ENCODE data around the gene TPST1. TPM values are rescaled to one million over a fixed set of nuclear protein-coding genes. Genes with fewer than 3 reads are reported as not detected.
"Not testable (repeated sequence)": the region's sequence is repeated elsewhere in the genome, so short reads cannot be mapped to it uniquely, and the experiment has no call there.

TPST1 gene
- total RNA-seq, 1 experiment from 2014 or later: 15.9 TPM

DNA sequence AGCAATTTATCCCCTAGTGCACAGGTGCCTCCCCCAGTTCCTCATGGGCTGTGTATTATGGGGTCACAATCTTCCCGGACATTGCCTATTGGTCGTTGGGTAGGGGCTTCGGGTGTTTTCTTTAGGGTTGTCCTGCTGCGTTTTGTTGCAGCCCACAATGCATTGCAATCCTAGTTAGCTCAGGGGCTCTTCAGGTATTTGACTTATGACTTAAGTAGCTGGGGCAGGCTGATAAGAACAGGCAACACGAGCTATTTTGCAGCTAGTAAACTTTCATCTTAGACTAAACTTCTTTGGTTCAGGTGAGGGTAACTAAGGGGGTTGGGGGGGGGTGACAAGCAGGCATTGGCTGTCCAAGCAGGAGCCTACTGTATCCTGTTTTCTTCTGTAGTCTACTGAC lies 158.5 kb downstream of the TPST1 start:
- H3K4ac ChIP-seq (ENCODE audit: low read depth, low read length): no peak overlapping the region
- no peak overlapping the region for H3T11ph ChIP-seq (ENCODE audit: low read length)
- H4K5ac ChIP-seq (ENCODE audit: insufficient read length, low read depth, low read length): no peak overlapping the region
- H2BK20ac ChIP-seq (ENCODE audit: low read depth, low read length, poor library complexity, severe bottlenecking): no peak overlapping the region
- H3K56ac ChIP-seq (ENCODE audit: insufficient read length, low read depth, low read length): no peak overlapping the region
- H2BK15ac ChIP-seq (ENCODE audit: low read depth, low read length): no peak overlapping the region
- H3K27me3 ChIP-seq (ENCODE audit: insufficient read depth, low read length): no peaks in the 10 kb centered on the region
- no peak overlapping the region for H3K9ac ChIP-seq (ENCODE audit: extremely low read depth, insufficient read length, low read length)
- Mint-ChIP-seq H3K36me3 (ENCODE audit: insufficient read depth in 1 of 3, low read depth in 3 of 3) (peaks cover 0 to under 1% (median 0%) of the 10 kb centered on the region in 3 experiments; a peak in 2 of 7 replicates), H3K4me1 (peaks cover 2 to 4% of the 10 kb centered on the region in 2 experiments; a peak in 1 of 4 replicates), H3K27ac (no peak overlapping the region), H3K4me3 (no peak overlapping the region), H3K9me3 (peaks cover 0 to 1% of the 10 kb centered on the region in 2 experiments; a peak in 3 of 5 replicates), H3K27me3 (ENCODE audit: low read depth) (no peaks in the 10 kb centered on the region)
- no peak overlapping the region for H4K91ac ChIP-seq (ENCODE audit: insufficient read length, low read depth, low read length)
- H2BK12ac ChIP-seq (ENCODE audit: insufficient read length, low read depth, low read length): no peak overlapping the region
- WGBS (ENCODE audit: extremely low coverage, insufficient read length, low lambda C conversion rate): no CpG with 5 or more reads among the region's 5 CpGs
- H2BK5ac ChIP-seq (ENCODE audit: insufficient read length, low read length): no peak overlapping the region
- no peaks in the 10 kb centered on the region for H3K9me3 ChIP-seq (ENCODE audit: control insufficient read depth, low read depth, low read length)
- no peak overlapping the region for H3K14ac ChIP-seq (ENCODE audit: insufficient read depth, low read length)
- H3K27ac ChIP-seq (ENCODE audit: insufficient read length, low read depth, low read length): no peak overlapping the region
- no peaks in the 10 kb centered on the region for H3K79me1 ChIP-seq (ENCODE audit: insufficient read depth, low read depth, low read length, poor library complexity, severe bottlenecking)
- no peaks in the 10 kb centered on the region for H3K23me2 ChIP-seq (ENCODE audit: insufficient read length, low read depth, low read length, poor library complexity, severe bottlenecking)
- H3K23ac ChIP-seq (ENCODE audit: insufficient read length, low read depth, low read length): no peak overlapping the region
- peaks cover 2% of the 10 kb centered on the region for H4K20me1 ChIP-seq (ENCODE audit: control insufficient read depth, insufficient read depth, insufficient read length)
- TF ChIP-seq, protein P1, sequence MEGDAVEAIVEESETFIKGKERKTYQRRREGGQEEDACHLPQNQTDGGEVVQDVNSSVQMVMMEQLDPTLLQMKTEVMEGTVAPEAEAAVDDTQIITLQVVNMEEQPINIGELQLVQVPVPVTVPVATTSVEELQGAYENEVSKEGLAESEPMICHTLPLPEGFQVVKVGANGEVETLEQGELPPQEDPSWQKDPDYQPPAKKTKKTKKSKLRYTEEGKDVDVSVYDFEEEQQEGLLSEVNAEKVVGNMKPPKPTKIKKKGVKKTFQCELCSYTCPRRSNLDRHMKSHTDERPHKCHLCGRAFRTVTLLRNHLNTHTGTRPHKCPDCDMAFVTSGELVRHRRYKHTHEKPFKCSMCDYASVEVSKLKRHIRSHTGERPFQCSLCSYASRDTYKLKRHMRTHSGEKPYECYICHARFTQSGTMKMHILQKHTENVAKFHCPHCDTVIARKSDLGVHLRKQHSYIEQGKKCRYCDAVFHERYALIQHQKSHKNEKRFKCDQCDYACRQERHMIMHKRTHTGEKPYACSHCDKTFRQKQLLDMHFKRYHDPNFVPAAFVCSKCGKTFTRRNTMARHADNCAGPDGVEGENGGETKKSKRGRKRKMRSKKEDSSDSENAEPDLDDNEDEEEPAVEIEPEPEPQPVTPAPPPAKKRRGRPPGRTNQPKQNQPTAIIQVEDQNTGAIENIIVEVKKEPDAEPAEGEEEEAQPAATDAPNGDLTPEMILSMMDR (conservative IDR thresholded peaks at IDR 0.05): no peak
- H2AFZ ChIP-seq (ENCODE audit: low read length): no peak overlapping the region
- H3K4me1 ChIP-seq (ENCODE audit: insufficient read depth, low read length): no peaks in the 10 kb centered on the region
- no peak overlapping the region for H3K4me2 ChIP-seq (ENCODE audit: insufficient read depth, insufficient read length, low read length)
- H2BK120ac ChIP-seq (ENCODE audit: low read depth, low read length, poor library complexity, severe bottlenecking): no peak overlapping the region
- H4K8ac ChIP-seq (replicated peaks; ENCODE audit: insufficient read length, low read depth, low read length): no peak overlapping the region
- H3K79me2 ChIP-seq (ENCODE audit: insufficient read depth, low read length): no peaks in the 10 kb centered on the region
- H3K18ac ChIP-seq (ENCODE audit: insufficient read length, low read depth, low read length): no peak overlapping the region
- H2AK5ac ChIP-seq (ENCODE audit: insufficient read length, low read length): no peak overlapping the region
- DNase-seq: no peak

DNA sequence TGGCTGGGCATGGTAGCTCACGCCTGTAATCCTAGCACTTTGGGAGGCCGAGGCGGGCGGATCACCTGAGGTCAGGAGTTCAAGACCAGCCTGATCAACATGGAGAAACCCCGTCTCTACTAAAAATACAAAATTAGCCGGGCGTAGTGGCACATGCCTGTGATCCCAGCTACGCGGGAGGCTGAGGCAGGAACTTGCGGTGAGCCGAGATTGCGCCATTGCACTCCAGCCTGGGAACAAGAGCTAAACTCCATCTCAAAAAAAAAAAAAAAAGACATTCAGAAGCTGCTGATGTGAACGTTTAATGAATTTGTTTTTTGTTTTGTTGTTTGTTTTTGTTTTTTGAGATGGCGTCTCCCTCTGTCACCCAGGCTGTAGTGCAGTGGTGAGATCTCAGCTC lies 159.9 kb downstream of the TPST1 start:
- not testable (repeated sequence) for H3K79me1 ChIP-seq (ENCODE audit: insufficient read depth, low read depth, low read length, poor library complexity, severe bottlenecking); H4K5ac ChIP-seq (ENCODE audit: insufficient read length, low read depth, low read length); H2BK20ac ChIP-seq (ENCODE audit: low read depth, low read length, poor library complexity, severe bottlenecking)

More for the DNA sequence above, 159.9 kb downstream of the TPST1 start:
- DNase-seq; H3K4me1 ChIP-seq (ENCODE audit: insufficient read depth, low read length); H4K91ac ChIP-seq (ENCODE audit: insufficient read length, low read depth, low read length); H3K27ac Mint-ChIP-seq; H2BK5ac ChIP-seq (ENCODE audit: insufficient read length, low read length); H3K23ac ChIP-seq (ENCODE audit: insufficient read length, low read depth, low read length); H3K27me3 ChIP-seq (ENCODE audit: insufficient read depth, low read length); H3K27ac ChIP-seq (ENCODE audit: insufficient read length, low read depth, low read length); H2BK15ac ChIP-seq (ENCODE audit: low read depth, low read length); H4K20me1 ChIP-seq (ENCODE audit: control insufficient read depth, insufficient read depth, insufficient read length); H3K4ac ChIP-seq (ENCODE audit: low read depth, low read length); H2AFZ ChIP-seq (ENCODE audit: low read length); H2BK120ac ChIP-seq (ENCODE audit: low read depth, low read length, poor library complexity, severe bottlenecking); H3K27me3 Mint-ChIP-seq (ENCODE audit: low read depth); H3T11ph ChIP-seq (ENCODE audit: low read length); H2BK12ac ChIP-seq (ENCODE audit: insufficient read length, low read depth, low read length); H3K4me2 ChIP-seq (ENCODE audit: insufficient read depth, insufficient read length, low read length); H3K9me3 Mint-ChIP-seq; H2AK5ac ChIP-seq (ENCODE audit: insufficient read length, low read length); H3K79me2 ChIP-seq (ENCODE audit: insufficient read depth, low read length); H3K9me3 ChIP-seq (ENCODE audit: control insufficient read depth, low read depth, low read length); H3K56ac ChIP-seq (ENCODE audit: insufficient read length, low read depth, low read length); H3K4me3 Mint-ChIP-seq; H3K36me3 Mint-ChIP-seq (ENCODE audit: insufficient read depth in 1 of 3, low read depth in 3 of 3); H3K18ac ChIP-seq (ENCODE audit: insufficient read length, low read depth, low read length); H3K4me1 Mint-ChIP-seq; H3K14ac ChIP-seq (ENCODE audit: insufficient read depth, low read length); H4K8ac ChIP-seq (replicated peaks; ENCODE audit: insufficient read length, low read depth, low read length); H3K23me2 ChIP-seq (ENCODE audit: insufficient read length, low read depth, low read length, poor library complexity, severe bottlenecking); H3K9ac ChIP-seq (ENCODE audit: extremely low read depth, insufficient read length, low read length): not testable (repeated sequence)
- 100% methylated on average over 1 of the region's 14 CpGs for WGBS (ENCODE audit: extremely low coverage, insufficient read length, low lambda C conversion rate)
